A673 (cell line): Measurements from ENCODE around the gene JARID2.

ENCODE experiments used
- EZH2 ChIP-seq: fragments of 200-600 bp; sonication (generic); IDR thresholded peaks from 2 replicates; pipeline ENCODE4 v1.6.1; 2017; ENCODE audit warnings: borderline replicate concordance, low read depth, mild to moderate bottlenecking, mixed read lengths, antibody characterized with exemption, low read length; ENCODE audit not compliant: poor library complexity, severe bottlenecking
- TF ChIP-seq, protein P1 (sequence below): fragments of 300-800, 200-600 bp; sonication (generic); conservative IDR thresholded peaks from 2 replicates; pipeline ENCODE4 v1.5.1; 2017; ENCODE audit warnings: low read depth, mild to moderate bottlenecking, antibody characterized with exemption, low read length, moderate library complexity, mixed read lengths

DNA sequence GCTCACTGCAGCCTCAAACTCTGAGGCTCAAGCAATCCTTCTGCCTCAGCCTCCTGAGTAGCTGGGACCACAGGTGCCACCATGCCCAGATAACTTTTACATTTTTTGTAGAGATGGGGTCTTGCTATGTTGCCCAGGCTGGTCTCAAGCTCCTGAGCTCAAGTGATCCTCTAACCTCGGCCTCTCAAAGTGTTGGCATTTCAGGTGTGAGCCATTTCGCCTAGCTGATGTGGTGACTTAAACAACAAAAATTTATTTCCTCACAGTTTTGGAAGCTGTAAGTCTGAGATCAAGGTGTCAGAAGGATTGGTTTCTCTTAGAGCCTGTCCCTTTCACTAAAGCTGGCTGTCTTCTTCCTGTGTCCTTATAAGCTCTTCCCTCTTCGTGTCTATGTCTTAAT is 15.0 kb upstream of the JARID2 start:
- TF ChIP-seq, protein P1, sequence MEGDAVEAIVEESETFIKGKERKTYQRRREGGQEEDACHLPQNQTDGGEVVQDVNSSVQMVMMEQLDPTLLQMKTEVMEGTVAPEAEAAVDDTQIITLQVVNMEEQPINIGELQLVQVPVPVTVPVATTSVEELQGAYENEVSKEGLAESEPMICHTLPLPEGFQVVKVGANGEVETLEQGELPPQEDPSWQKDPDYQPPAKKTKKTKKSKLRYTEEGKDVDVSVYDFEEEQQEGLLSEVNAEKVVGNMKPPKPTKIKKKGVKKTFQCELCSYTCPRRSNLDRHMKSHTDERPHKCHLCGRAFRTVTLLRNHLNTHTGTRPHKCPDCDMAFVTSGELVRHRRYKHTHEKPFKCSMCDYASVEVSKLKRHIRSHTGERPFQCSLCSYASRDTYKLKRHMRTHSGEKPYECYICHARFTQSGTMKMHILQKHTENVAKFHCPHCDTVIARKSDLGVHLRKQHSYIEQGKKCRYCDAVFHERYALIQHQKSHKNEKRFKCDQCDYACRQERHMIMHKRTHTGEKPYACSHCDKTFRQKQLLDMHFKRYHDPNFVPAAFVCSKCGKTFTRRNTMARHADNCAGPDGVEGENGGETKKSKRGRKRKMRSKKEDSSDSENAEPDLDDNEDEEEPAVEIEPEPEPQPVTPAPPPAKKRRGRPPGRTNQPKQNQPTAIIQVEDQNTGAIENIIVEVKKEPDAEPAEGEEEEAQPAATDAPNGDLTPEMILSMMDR = no peak
- TF ChIP-seq EZH2 = no peak
